Effector memory CD4-positive, alpha-beta T cell (primary cell): ENCODE results near the gene CTBP2.

Source experiments
- DNase-seq, 3 donors: peaks; one replicate each; pipeline ENCODE4 v3.0.0-alpha.2; 2020
- H3K27ac ChIP-seq: 2 replicates; pipeline ENCODE4 v1.7.0; 2013; ENCODE audit warnings: mild to moderate bottlenecking, low read length, moderate library complexity; ENCODE audit not compliant: insufficient read depth, poor library complexity, severe bottlenecking
- H3K27me3 ChIP-seq: replicated peaks from 2 replicates; pipeline ENCODE4 v1.7.0; 2013; ENCODE audit warnings: mild to moderate bottlenecking, low read length; ENCODE audit not compliant: insufficient read depth, control insufficient read depth, poor library complexity, severe bottlenecking
- H3K36me3 ChIP-seq: 2 replicates; pipeline ENCODE4 v1.7.0; 2013; ENCODE audit warnings: mild to moderate bottlenecking, low read length, moderate library complexity; ENCODE audit not compliant: control insufficient read depth, insufficient read depth
- H3K4me1 ChIP-seq: 2 replicates; pipeline ENCODE4 v1.7.0; 2013; ENCODE audit warnings: low read length, mild to moderate bottlenecking; ENCODE audit not compliant: control insufficient read depth, insufficient read depth, poor library complexity, severe bottlenecking
- H3K4me3 ChIP-seq: 2 replicates; pipeline ENCODE4 v1.7.0; 2013; ENCODE audit warnings: low read length, low read depth, mild to moderate bottlenecking; ENCODE audit not compliant: insufficient read depth, poor library complexity, severe bottlenecking
- H3K9me3 ChIP-seq: 2 replicates; pipeline ENCODE4 v1.7.0; 2013; ENCODE audit warnings: mild to moderate bottlenecking, low read length, moderate library complexity; ENCODE audit not compliant: control insufficient read depth
- total RNA-seq, 3 donors: gene quantifications; one replicate each; lab custom pipeline; 2026; lab: John Stamatoyannopoulos, UW

CTBP2 gene
- total RNA-seq: 0.17 to 6.2 (median 1.1) reads per million in 3 donors

DNA sequence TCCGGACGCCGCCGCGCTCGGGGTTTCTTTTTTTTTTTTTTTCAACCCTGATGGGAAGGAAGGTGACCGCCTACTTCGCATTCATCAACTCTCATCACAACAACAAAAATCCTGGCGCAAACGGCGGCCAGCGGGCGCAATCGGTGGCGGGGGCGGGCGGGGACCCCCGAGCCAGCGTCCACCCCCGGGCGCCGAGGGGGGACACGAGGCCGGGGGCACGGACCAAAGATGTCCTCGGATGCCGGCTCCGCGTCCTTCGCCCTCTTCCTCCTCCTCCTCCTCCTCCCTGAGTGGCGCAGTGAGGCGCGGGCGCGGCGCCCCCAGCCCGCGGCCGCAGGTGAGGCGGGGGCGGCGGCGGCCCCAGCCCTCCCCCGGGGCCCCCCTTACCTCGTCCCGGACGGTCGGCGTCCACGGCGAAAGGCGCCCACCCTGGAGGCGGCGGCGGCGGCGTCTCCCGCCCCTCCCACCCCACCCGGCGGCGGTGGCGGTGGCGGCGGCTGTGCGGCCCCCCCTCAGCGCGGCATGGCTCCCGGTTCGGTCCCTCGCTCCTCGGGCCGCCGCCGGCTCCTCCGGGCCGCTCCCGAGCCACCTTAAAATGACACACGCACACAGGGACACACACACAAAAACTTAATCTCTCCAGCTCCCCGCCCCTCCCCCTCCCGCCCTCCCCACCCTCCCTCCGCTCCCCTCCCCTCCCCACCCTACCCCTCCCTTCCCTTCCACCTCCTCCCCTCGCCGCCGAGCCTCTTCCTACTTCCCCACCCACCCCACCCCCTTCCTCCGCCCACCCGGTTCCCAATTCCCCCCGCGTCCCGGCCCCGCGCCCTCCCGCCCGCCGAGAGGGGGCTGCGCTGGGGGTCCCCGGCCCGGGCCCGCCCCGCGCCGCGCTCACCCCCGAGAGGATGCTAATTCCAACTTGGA lies at the start of gene CTBP2:
Gene CTBP2, minus strand, starts transcription at position 632 of the 924 bp plus-strand sequence.
- peak within 1 kb of the TSS; percentile 50 for H3K4me3 ChIP-seq
- H3K27me3 ChIP-seq: peaks cover 23% of the 10 kb centered on the region
- peaks cover 11% of the 10 kb centered on the region for H3K4me1 ChIP-seq
- no peak for DNase-seq
- H3K36me3 ChIP-seq: no peaks in the 10 kb centered on the region
- H3K9me3 ChIP-seq: no peaks in the 10 kb centered on the region
- no peak within 1 kb of the TSS for H3K27ac ChIP-seq

- H3K27ac ChIP-seq: no peak overlapping the region
- no peaks in the 10 kb centered on the region for H3K36me3 ChIP-seq
- no peaks in the 10 kb centered on the region for H3K4me1 ChIP-seq
- H3K9me3 ChIP-seq: no peaks in the 10 kb centered on the region
- no peaks in the 10 kb centered on the region for H3K27me3 ChIP-seq
- DNase-seq: no peak
- H3K4me3 ChIP-seq: no peak overlapping the region
Measured at GRCh38 chr10:125209591-125210355, 49.4 kb upstream of the CTBP2 start.

DNA sequence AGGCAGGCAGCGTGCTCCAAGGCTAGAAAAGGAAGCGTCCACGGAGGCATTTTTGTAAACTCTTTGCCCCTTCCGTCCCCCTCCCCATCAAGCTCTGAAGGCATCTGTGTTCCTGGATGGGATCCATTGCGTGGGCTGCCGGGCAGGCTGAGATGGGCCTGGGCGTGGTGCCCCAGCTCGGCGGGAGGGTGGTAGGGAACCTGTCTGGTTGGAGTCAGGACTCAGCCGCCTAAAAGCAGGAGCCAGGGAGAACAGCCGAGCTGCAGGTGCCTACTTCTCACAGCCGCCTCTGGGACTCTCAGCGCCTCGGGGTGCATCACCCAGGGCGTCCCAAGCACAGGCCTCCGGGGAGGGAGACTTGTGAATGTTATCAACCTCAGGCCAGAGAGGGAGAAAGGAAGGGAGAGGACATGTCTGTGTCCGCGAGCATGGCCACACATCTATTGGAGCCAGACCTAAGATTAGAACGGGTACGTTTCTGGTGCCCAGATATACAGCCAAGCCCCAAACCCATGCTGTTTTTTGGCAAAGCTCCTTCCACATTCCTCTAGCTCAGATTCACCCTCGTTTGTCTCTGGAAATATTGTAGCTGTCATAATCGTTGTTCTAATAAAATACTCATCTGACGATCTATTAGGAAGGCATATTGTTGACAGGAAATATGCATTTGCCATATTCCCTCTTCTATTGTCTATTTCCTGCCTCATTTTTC lies 48.6 kb upstream of the CTBP2 start:
- no peak overlapping the region for H3K4me3 ChIP-seq
- H3K9me3 ChIP-seq: no peaks in the 10 kb centered on the region

GRCh38 chr10:125206623-125207022 lies 46.3 kb upstream of the CTBP2 start:
- no peaks in the 10 kb centered on the region for H3K36me3 ChIP-seq
- no peak for DNase-seq
- no peaks in the 10 kb centered on the region for H3K27me3 ChIP-seq
- no peaks in the 10 kb centered on the region for H3K9me3 ChIP-seq
- no peaks in the 10 kb centered on the region for H3K4me1 ChIP-seq
- H3K27ac ChIP-seq: no peak overlapping the region
- H3K4me3 ChIP-seq: no peak overlapping the region

More for the DNA sequence above, 48.6 kb upstream of the CTBP2 start:
- no peak overlapping the region for H3K27ac ChIP-seq
- H3K36me3 ChIP-seq: no peaks in the 10 kb centered on the region
- DNase-seq: no peak
- H3K4me1 ChIP-seq: no peaks in the 10 kb centered on the region
- no peaks in the 10 kb centered on the region for H3K27me3 ChIP-seq

DNA sequence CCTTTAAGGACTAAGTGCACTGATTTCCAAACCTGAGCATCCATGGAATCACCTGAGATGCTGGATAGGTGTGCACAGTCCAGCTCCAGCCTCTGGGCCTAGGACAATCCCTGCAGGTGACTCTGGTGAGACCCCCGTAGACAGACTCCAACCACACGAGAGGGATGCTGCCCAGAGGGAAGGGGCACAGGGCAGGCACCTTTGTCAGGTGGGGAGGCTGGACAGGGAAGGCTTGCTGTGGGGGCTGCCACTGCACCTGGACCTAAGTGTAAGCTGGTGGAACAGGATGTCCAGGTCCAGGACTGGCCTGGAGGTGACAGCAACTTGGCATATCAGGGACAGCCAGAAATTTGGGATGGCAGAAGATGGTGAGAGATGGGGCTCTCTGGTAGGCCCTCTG lies 45.1 kb upstream of the CTBP2 start:
- Histone ChIP-seq H3K36me3 (no peaks in the 10 kb centered on the region), H3K4me3 (no peak overlapping the region), H3K4me1 (no peaks in the 10 kb centered on the region), H3K27me3 (no peaks in the 10 kb centered on the region), H3K27ac (no peak overlapping the region), H3K9me3 (no peaks in the 10 kb centered on the region)
- no peak for DNase-seq

DNA sequence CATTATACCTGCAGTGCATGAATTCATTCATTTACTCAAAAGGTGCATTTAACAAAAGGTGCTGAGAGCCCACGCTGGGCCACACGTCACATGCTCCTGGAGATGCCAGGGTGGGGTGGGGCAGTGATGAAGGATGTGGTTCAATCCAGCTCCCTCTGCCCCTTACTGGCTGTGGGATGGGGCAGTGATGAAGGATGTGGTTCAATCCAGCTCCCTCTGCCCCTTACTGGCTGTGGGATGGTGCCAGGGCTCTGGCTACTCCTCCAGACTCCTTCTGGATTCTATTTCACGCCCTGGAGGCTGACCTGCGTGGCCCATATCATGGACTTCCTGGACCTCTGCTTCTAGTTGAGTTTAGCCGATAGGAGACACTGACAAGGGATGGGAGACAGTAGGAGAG lies 44.0 kb upstream of the CTBP2 start:
- Histone ChIP-seq H3K4me3 (no peak overlapping the region), H3K27ac (no peak overlapping the region), H3K27me3 (no peaks in the 10 kb centered on the region), H3K4me1 (no peaks in the 10 kb centered on the region), H3K9me3 (no peaks in the 10 kb centered on the region), H3K36me3 (no peaks in the 10 kb centered on the region)
- DNase-seq: no peak

DNA sequence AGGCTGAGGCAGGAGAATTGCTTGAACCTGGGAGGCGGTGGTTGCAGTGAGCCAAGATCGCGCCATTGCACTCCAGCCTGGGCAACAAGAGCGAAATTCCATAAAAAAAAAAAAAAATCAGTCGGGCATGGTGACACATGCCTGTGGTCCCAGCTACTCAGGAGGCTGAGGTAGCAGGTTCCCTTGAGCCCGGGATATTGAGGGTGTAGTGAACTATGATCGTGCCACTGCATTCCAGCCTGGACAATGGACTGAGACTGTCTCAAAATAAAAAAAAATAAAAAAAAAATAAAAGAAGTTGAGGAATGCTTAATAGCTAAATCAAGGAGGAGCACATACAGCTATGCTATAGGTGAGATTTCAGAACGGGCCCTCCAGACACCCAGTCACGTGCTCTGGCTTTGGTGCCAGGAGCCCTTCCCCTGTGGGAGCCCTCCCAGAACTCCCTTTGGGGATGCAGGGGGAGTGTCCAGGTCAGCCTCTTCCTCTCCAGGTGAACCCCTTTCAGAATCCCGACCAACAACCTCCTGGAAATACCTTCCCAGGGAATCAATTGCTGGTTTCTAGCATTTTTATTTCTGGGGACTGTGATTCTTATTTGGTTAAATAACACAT lies 42.9 kb upstream of the CTBP2 start:
- Histone ChIP-seq H3K9me3 (no peaks in the 10 kb centered on the region), H3K27ac (no peak overlapping the region), H3K36me3 (no peaks in the 10 kb centered on the region), H3K27me3 (no peaks in the 10 kb centered on the region), H3K4me1 (no peaks in the 10 kb centered on the region), H3K4me3 (no peak overlapping the region)
- DNase-seq: no peak

DNA sequence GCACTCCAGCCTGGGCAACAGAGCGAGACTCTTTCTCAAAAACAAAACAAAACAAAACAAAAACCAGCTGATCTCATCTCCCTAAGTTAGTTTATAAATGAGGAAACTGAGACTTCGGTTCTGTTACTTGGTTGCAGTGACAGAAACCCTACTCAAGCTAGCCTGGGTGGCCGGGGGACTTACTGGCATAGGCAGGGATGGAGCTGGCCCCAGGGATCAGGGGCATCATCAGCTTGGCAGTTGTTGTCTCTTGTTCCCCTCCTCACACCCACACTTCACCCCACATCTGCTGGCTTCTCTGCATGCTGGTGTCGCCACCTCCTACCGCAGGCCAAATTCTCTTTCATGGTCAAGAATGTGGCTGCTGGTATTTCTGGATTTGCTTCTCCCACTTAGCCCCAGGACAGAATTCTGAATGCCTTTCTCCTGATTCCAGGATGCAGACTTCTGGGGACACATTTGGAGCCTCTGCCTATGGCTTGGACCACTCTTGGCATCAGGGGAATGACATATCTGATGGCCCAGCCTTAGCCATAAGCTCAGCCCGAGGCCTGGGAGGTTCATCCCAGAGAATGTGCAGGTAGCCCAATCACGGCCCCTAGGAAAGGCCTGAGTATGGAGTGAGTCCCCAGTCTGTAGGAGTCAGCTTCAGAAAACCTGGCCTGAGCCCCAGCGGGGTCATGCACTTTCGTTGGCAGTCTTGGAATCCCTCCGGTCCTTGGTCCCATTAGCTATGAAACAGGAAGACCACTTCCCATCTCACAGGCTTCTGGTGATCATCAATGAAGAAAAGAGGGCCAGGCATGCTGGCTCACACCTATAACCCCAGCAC lies 41.6 kb upstream of the CTBP2 start:
- DNase-seq: no peak
- Histone ChIP-seq H3K4me3 (no peak overlapping the region), H3K27me3 (no peaks in the 10 kb centered on the region), H3K27ac (no peak overlapping the region), H3K4me1 (no peaks in the 10 kb centered on the region), H3K9me3 (no peaks in the 10 kb centered on the region), H3K36me3 (no peaks in the 10 kb centered on the region)

- no peak overlapping the region for H3K4me3 ChIP-seq
- H3K27ac ChIP-seq: no peak overlapping the region
- H3K27me3 ChIP-seq: no peaks in the 10 kb centered on the region
- H3K9me3 ChIP-seq: no peaks in the 10 kb centered on the region
- no peak for DNase-seq
- no peaks in the 10 kb centered on the region for H3K4me1 ChIP-seq
- no peaks in the 10 kb centered on the region for H3K36me3 ChIP-seq
Measured at GRCh38 chr10:125201108-125201524, 40.8 kb upstream of the CTBP2 start.
